ENCODE results near the gene IDH3G. TPM values are rescaled to one million over a fixed set of nuclear protein-coding genes. Genes with fewer than 3 reads are reported as not detected.

IDH3G gene
- 60.5 to 64.9 TPM (median 61.8 TPM) in 5 replicates for total RNA-seq (2022; extraction: Qiagen RNA extraction)

GRCh38 chrX:153794018-153794896 is at the start of gene IDH3G, which contains the start of gene SSR4:
Gene IDH3G, minus strand, starts transcription at chrX:153794375. Its CDS starts 49 bp downstream, at chrX:153794326.
Gene SSR4, plus strand, starts transcription at chrX:153794668. Its CDS starts 20 bp downstream, at chrX:153794688.

GRCh38 chrX:153829799-153830639 is 35.8 kb upstream of the IDH3G start, which contains the start of gene PDZD4:
Gene PDZD4, minus strand, starts transcription at chrX:153830544. Its CDS starts 246 bp downstream, at chrX:153830298.

DNA sequence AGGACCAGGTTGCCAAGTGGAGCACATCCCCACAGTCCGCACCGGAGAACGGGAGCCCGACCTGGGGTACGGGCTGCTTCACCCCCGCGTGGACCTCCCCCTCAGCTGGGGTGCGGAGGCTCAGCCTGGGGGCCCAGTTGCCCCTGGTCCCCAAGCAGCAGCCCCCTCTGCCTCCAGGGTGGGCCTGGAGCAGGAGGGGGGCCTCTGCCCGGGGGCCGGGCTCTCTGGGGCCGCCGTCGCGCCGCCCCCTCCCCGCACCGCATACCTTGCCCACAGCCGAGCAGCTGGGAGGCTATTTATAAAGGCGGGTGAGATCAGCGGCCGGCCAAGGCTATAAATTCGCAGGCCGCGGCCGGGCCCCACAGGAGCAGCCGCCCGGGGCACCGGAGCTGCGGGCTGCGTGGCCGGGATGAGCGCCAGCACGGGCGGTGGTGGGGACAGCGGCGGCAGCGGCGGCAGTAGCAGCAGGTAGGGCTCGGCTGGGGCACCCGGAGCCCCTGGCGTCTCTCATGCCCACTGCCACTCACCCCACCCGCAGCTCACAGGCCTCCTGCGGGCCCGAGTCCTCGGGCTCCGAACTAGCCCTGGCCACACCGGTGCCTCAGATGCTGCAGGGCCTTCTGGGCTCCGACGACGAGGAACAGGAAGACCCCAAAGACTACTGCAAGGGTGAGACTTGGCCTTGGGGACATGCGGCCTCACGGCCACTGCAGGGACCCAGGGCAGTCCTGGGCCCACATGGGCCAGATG is 13.3 kb downstream of the IDH3G start, which contains the start of gene SRPK3:
Gene SRPK3 (plus strand): TSS at position 364 of the 750 bp plus-strand sequence. CDS start 46 bp downstream, at position 410.

GRCh38 chrX:153763989-153764755 is 30.0 kb downstream of the IDH3G start, which contains the start of gene PLXNB3:
Gene PLXNB3, plus strand, starts transcription at chrX:153764249. Its CDS starts 1,287 bp downstream, at chrX:153765536.

Other genes starting within 250 kb of the IDH3G start
- 42.8 to 61.8 TPM (median 59.8 TPM) in 5 replicates for gene CCNQ, start 195.2 kb downstream of the IDH3G start, total RNA-seq (2022; extraction: Qiagen RNA extraction)
- gene DUSP9, start 147.2 kb downstream of the IDH3G start, total RNA-seq (2022; extraction: Qiagen RNA extraction): 0.89 to 1.9 TPM (median 1.4 TPM) in 5 replicates
- gene PNCK, start 120.6 kb downstream of the IDH3G start, total RNA-seq (2022; extraction: Qiagen RNA extraction): 0.12 to 0.60 TPM (median 0.23 TPM) in 4 of 5 replicates, not detected in the other
- gene SLC6A8, start 106.4 kb downstream of the IDH3G start, total RNA-seq (2022; extraction: Qiagen RNA extraction): 9.7 to 13.5 TPM (median 12.0 TPM) in 5 replicates
- gene BCAP31, start 70.0 kb downstream of the IDH3G start, total RNA-seq (2022; extraction: Qiagen RNA extraction): 352 to 443 TPM (median 371 TPM) in 5 replicates
- 2.8 to 4.1 TPM (median 4.1 TPM) in 5 replicates for gene ABCD1, start 69.5 kb downstream of the IDH3G start, total RNA-seq (2022; extraction: Qiagen RNA extraction)
- gene PLXNB3, start 30.1 kb downstream of the IDH3G start, total RNA-seq (2022; extraction: Qiagen RNA extraction): 2.1 to 4.7 TPM (median 3.3 TPM) in 5 replicates
- 0.36 to 0.48 TPM in 2 of 5 replicates, not detected in the others for gene SRPK3, start 13.3 kb downstream of the IDH3G start, total RNA-seq (2022; extraction: Qiagen RNA extraction)
- gene SSR4, start 293 bp upstream of the IDH3G start, total RNA-seq (2022; extraction: Qiagen RNA extraction): 383 to 440 TPM (median 400 TPM) in 5 replicates
- 2.9 to 4.3 TPM (median 3.7 TPM) in 5 replicates for gene PDZD4, start 36.2 kb upstream of the IDH3G start, total RNA-seq (2022; extraction: Qiagen RNA extraction)
- 16.6 to 21.9 TPM (median 18.2 TPM) in 5 replicates for gene L1CAM, start 91.8 kb upstream of the IDH3G start, total RNA-seq (2022; extraction: Qiagen RNA extraction)
- 0.11 to 0.22 TPM in 2 of 5 replicates, not detected in the others for gene AVPR2, start 110.3 kb upstream of the IDH3G start, total RNA-seq (2022; extraction: Qiagen RNA extraction)
- gene ARHGAP4, start 131.9 kb upstream of the IDH3G start, total RNA-seq (2022; extraction: Qiagen RNA extraction): 0.91 to 2.2 TPM (median 1.9 TPM) in 5 replicates
- 201 to 244 TPM (median 219 TPM) in 5 replicates for gene NAA10, start 140.7 kb upstream of the IDH3G start, total RNA-seq (2022; extraction: Qiagen RNA extraction)
- 0.19 TPM in 2 of 5 replicates, not detected in the others for gene RENBP, start 150.3 kb upstream of the IDH3G start, total RNA-seq (2022; extraction: Qiagen RNA extraction)
- gene HCFC1, start 177.4 kb upstream of the IDH3G start, total RNA-seq (2022; extraction: Qiagen RNA extraction): 31.5 to 41.8 TPM (median 37.1 TPM) in 5 replicates
- 4.3 to 7.9 TPM (median 6.0 TPM) in 5 replicates for gene TMEM187, start 178.4 kb upstream of the IDH3G start, total RNA-seq (2022; extraction: Qiagen RNA extraction)
- gene IRAK1, start 225.5 kb upstream of the IDH3G start, total RNA-seq (2022; extraction: Qiagen RNA extraction): 191 to 225 TPM (median 216 TPM) in 5 replicates

Data from A549 treated with Mapracorat at 1 μM for 4 hours (cell line).